Psoas muscle (tissue), 8 donors: ENCODE results near the gene SEC22A. TPM values are rescaled to one million over a fixed set of nuclear protein-coding genes. Genes with fewer than 3 reads are reported as not detected.

Experiments
- ATAC-seq, 4 donors: fragments of 200-7000 bp; cut with Tn5 transposase; one replicate each; pipeline ENCODE4 v1.9.1; 2020; ENCODE audit warnings: moderate library complexity in 3 of 4, mild to moderate bottlenecking in 2 of 4
- DNase-seq, 2 donors: peaks; one replicate each; pipeline ENCODE4 v3.0.0-alpha.2; 2020
- H3K27ac ChIP-seq: fragments of 200-600 bp; one replicate; pipeline ENCODE4 v1.8.0; 2022
- H3K27me3 ChIP-seq, 3 donors: fragments of 200-600 bp in 1 of 3; one replicate each; pipeline versions ENCODE4 v1.6.1 to v1.8.0; 2013 to 2022; ENCODE audit warnings: low read length in 2 of 3, mild to moderate bottlenecking in 2 of 3, moderate library complexity in 1 of 3; ENCODE audit not compliant: insufficient read depth in 3 of 3
- H3K36me3 ChIP-seq, 2 donors: fragments of 200-600 bp in 1 of 2; one replicate each; pipeline versions ENCODE4 v1.6.1 to v1.8.0; 2013 to 2022; ENCODE audit warnings: low read depth in 1 of 2, mild to moderate bottlenecking in 1 of 2, moderate library complexity in 1 of 2; ENCODE audit not compliant: insufficient read depth in 1 of 2
- H3K4me1 ChIP-seq: fragments of 200-600 bp; one replicate; pipeline ENCODE4 v1.8.0; 2022
- H3K4me3 ChIP-seq: fragments of 200-600 bp; one replicate; pipeline ENCODE4 v1.8.0; 2022; ENCODE audit warnings: mild to moderate bottlenecking
- H3K9me3 ChIP-seq: fragments of 200-600 bp; one replicate; pipeline ENCODE4 v1.8.0; 2022
- WGBS, 3 donors: extraction: QIAGEN DNeasy Blood & Tissue Kit; methylation state at CpG; one replicate each; pipeline versions ENCODE4 v1.1.6 to v1.1.7; 2013; 5-methylcytosine and 5-hydroxymethylcytosine counted together
- intact Hi-C, 2 donors: fragments of 100-400 bp; cut with DNase I; formaldehyde crosslinking; loops; one replicate each; pipeline versions ENCODE4 v1.11.0 to v1.14.2; 2022
- polyA plus RNA-seq, 3 donors: library from polyadenylated mRNA; stranded (reverse); fragments of 200-250 nt; gene quantifications; one replicate each; pipeline ENCODE4 v1.2.3, GENCODE V29; 2013
- total RNA-seq, 4 donors: library from RNA; stranded (reverse); fragmentation: NEBNext Ultra II Directional in 2 of 4; extraction: Animal tissue kit (Norgen Biotek cat#: 25700) in 2 of 4; gene quantifications; one replicate each; pipeline versions ENCODE4 v1.2.1 to v1.2.4, GENCODE V29; 2021 to 2023
- TF ChIP-seq, protein P1 (sequence below): fragments of 200-600 bp; IDR thresholded peaks from one replicate; pipeline ENCODE4 v1.8.0; 2022; ENCODE audit warnings: antibody characterized with exemption
- donor health status: healthy with polysubstance abuse.
- donor health status: DM: no; HTN: no; CAD: no; lungs with moderate emphysema.
- donor health status: Bipolar disorder and iron deficiency.
- donor health status: healthy.
- donor health status: DM: yes; HTN: yes; CAD: no.
- donor health status: DM: no; HTN: no; CAD: no.
- donor health status: DM: no; HTN: no; CAD: no.
- donor health status: DM: yes; HTN: yes; CAD: no.

SEC22A gene
- total and polyA plus RNA-seq, 7 donors = 5.1 to 7.4 (median 5.9) TPM

DNA sequence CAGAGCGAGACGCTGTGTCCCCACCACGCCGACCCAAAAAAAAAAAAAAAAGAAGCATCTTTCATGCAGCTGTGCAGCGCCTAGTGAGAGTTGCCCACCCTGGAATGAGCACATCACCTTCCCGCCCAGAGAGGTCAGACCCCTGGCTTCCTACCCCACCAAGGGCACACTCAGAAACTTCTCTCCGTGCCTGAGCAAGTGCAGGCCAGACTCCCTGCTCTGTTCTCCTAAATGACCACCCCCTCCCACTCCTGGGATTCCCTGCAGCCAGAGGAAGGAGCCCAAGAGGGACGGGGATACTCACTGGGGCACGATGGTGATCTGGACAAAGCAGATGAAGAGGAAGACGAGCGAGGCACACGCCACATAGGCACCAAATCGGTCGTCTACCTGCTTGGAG is 116.0 kb downstream of the SEC22A start:
- H3K36me3 ChIP-seq = no peaks in the 10 kb centered on the region
- WGBS, 3 donors = 84 to 89% (median 88%) methylated on average over 12 to 14 of the region's 14 CpGs
- no peaks in the 10 kb centered on the region for H3K4me1 ChIP-seq

GRCh38 chr3:123318374-123318773 is 116.6 kb downstream of the SEC22A start:
- no peaks in the 10 kb centered on the region for H3K9me3 ChIP-seq
- H3K36me3 ChIP-seq = no peaks in the 10 kb centered on the region
- ATAC-seq (no peak), DNase-seq (no peak)
- 79 to 86% (median 80%) methylated on average over 3 of the region's 3 CpGs for WGBS, 3 donors
- intact Hi-C loops = no loop called here
- no peaks in the 10 kb centered on the region for H3K4me1 ChIP-seq
- TF ChIP-seq, protein P1, sequence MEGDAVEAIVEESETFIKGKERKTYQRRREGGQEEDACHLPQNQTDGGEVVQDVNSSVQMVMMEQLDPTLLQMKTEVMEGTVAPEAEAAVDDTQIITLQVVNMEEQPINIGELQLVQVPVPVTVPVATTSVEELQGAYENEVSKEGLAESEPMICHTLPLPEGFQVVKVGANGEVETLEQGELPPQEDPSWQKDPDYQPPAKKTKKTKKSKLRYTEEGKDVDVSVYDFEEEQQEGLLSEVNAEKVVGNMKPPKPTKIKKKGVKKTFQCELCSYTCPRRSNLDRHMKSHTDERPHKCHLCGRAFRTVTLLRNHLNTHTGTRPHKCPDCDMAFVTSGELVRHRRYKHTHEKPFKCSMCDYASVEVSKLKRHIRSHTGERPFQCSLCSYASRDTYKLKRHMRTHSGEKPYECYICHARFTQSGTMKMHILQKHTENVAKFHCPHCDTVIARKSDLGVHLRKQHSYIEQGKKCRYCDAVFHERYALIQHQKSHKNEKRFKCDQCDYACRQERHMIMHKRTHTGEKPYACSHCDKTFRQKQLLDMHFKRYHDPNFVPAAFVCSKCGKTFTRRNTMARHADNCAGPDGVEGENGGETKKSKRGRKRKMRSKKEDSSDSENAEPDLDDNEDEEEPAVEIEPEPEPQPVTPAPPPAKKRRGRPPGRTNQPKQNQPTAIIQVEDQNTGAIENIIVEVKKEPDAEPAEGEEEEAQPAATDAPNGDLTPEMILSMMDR = no peak
- peaks cover 0 to 20% (median 2%) of the 10 kb centered on the region in 3 donors for H3K27me3 ChIP-seq
- no peak overlapping the region for H3K27ac ChIP-seq
- H3K4me3 ChIP-seq = no peak overlapping the region

More for the DNA sequence above, 116.0 kb downstream of the SEC22A start:
- no peak overlapping the region for H3K4me3 ChIP-seq
- H3K27me3 ChIP-seq = peaks cover 0 to 26% (median 0%) of the 10 kb centered on the region in 3 donors
- intact Hi-C loops = no loop called here
- DNase-seq (no peak), ATAC-seq (no peak)
- H3K9me3 ChIP-seq = no peaks in the 10 kb centered on the region
- no peak overlapping the region for H3K27ac ChIP-seq
- TF ChIP-seq, protein P1 = no peak

- H3K4me3 ChIP-seq = no peak overlapping the region
- intact Hi-C loops = no loop called here
- no peaks in the 10 kb centered on the region for H3K4me1 ChIP-seq
- DNase-seq (no peak), ATAC-seq (no peak)
- no peaks in the 10 kb centered on the region for H3K9me3 ChIP-seq
- no peaks in the 10 kb centered on the region for H3K36me3 ChIP-seq
- no peak overlapping the region for H3K27ac ChIP-seq
- 41 to 44% (median 42%) methylated on average over 10 of the region's 10 CpGs for WGBS, 3 donors
- H3K27me3 ChIP-seq = peaks cover 0 to 9% (median 2%) of the 10 kb centered on the region in 3 donors
- TF ChIP-seq, protein P1 = no peak
Observed at GRCh38 chr3:123319760-123320159, 118.0 kb downstream of the SEC22A start.

GRCh38 chr3:123320221-123320620 is 118.5 kb downstream of the SEC22A start:
- TF ChIP-seq, protein P1 = no peak
- DNase-seq = no peak
- H3K4me3 ChIP-seq = no peak overlapping the region
- WGBS, 3 donors = 80 to 90% (median 84%) methylated on average over 5 of the region's 5 CpGs
- H3K9me3 ChIP-seq = no peaks in the 10 kb centered on the region
- intact Hi-C loops = no loop called here
- H3K36me3 ChIP-seq = no peaks in the 10 kb centered on the region
- H3K4me1 ChIP-seq = no peaks in the 10 kb centered on the region
- H3K27me3 ChIP-seq = peaks cover 0 to 6% (median 2%) of the 10 kb centered on the region in 3 donors
- no peak for ATAC-seq
- no peak overlapping the region for H3K27ac ChIP-seq

- WGBS, 3 donors = 81 to 85% (median 83%) methylated on average over 8 of the region's 8 CpGs
- TF ChIP-seq, protein P1 = no peak
- peaks cover 0 to 6% (median 2%) of the 10 kb centered on the region in 3 donors for H3K27me3 ChIP-seq
- no peaks in the 10 kb centered on the region for H3K9me3 ChIP-seq
- no peak for DNase-seq
- no peak for ATAC-seq
- H3K4me3 ChIP-seq = no peak overlapping the region
- intact Hi-C loops = no loop called here
- H3K36me3 ChIP-seq = no peaks in the 10 kb centered on the region
- H3K27ac ChIP-seq = no peak overlapping the region
- no peaks in the 10 kb centered on the region for H3K4me1 ChIP-seq
Observed at GRCh38 chr3:123321806-123322205, 120.1 kb downstream of the SEC22A start.
